H1 (cell line): ENCODE results near the gene ENDOU. TPM values are rescaled to one million over a fixed set of nuclear protein-coding genes. Genes with fewer than 3 reads are reported as not detected.

Experiments used
- MAFK ChIP-seq: IDR thresholded peaks from 2 replicates; pipeline ENCODE4 v1.6.1; 2012; ENCODE audit warnings: low read depth, mild to moderate bottlenecking, improper control_type of control experiment, low read length
- POLR2A ChIP-seq, 2 experiments: IDR thresholded peaks; 1 replicate in 1 of 2; 2 replicates in 1 of 2; pipeline ENCODE4 v1.6.1; 2011; ENCODE audit warnings: low read depth in 2 of 2, low read length in 2 of 2, mild to moderate bottlenecking in 2 of 2; ENCODE audit errors: control extremely low read depth in 1 of 2
- RFX5 ChIP-seq: IDR thresholded peaks from 2 replicates; pipeline ENCODE4 v1.6.1; 2011; ENCODE audit warnings: low read depth, low read length, improper control_type of control experiment, borderline replicate concordance
- SUZ12 ChIP-seq: fragments of 200-600 bp; sonication (generic); IDR thresholded peaks from 2 replicates; pipeline ENCODE4 v1.6.1; 2012; ENCODE audit warnings: mild to moderate bottlenecking, inconsistent platforms, low read length, moderate library complexity, mixed read lengths
- TAF1 ChIP-seq: IDR thresholded peaks from 2 replicates; pipeline ENCODE4 v1.6.1; 2011; ENCODE audit warnings: mild to moderate bottlenecking, low read depth, low read length
- TAF7 ChIP-seq: optimal IDR thresholded peaks from 2 replicates; pipeline ENCODE3; 2011; ENCODE audit warnings: low read depth, mild to moderate bottlenecking, inconsistent platforms, low read length, moderate library complexity, borderline replicate concordance
- polyA plus RNA-seq, 7 experiments: library from polyadenylated mRNA; depleted of rRNA in 3 of 7; stranded (reverse) in 5 of 7; unstranded in 2 of 7; fragments of >200 nt in 5 of 7; fragments of 200-250 nt in 2 of 7; gene quantifications; 1 replicate in 5 of 7; 2 replicates in 1 of 7; 4 replicates in 1 of 7; pipeline versions ENCODE4 v1.2.1 to v1.2.3, GENCODE V29; 2011 to 2013; ENCODE audit warnings: missing spikeins in 2 of 7, mixed read lengths in 2 of 7
- total RNA-seq: library from RNA; stranded (reverse); fragmentation: NEBNext Ultra II Directional; extraction: Animal tissue kit (Norgen Biotek cat#: 25700); gene quantifications from 2 replicates; pipeline ENCODE4 v1.2.1, GENCODE V29; 2021
- TF ChIP-seq, protein P1 (sequence below): IDR thresholded peaks from 2 replicates; pipeline ENCODE4 v1.6.1; 2011; ENCODE audit warnings: low read depth, mild to moderate bottlenecking, low read length; ENCODE audit not compliant: insufficient read depth

ENDOU gene
- total and polyA plus RNA-seq, 2 of the 8 experiments (the other 6 are each of a cell fraction or from before 2014, with no cell fraction given), result not detected

GRCh38 chr12:47711448-47711847 is 13.8 kb downstream of the ENDOU start (continued):
- TF ChIP-seq POLR2A (IDR thresholded peaks at IDR 0.05; ENCODE audit: control extremely low read depth in 1 of 2, low read depth in 2 of 2, low read length in 2 of 2) (no peak), SUZ12 (no peak), RFX5 (no peak), MAFK (no peak), TAF1 (no peak), TAF7 (no peak)
- TF ChIP-seq, protein P1, sequence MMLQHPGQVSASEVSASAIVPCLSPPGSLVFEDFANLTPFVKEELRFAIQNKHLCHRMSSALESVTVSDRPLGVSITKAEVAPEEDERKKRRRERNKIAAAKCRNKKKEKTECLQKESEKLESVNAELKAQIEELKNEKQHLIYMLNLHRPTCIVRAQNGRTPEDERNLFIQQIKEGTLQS, result no peak
